Activated naive CD4-positive, alpha-beta T cell treated with anti-CD3 and anti-CD28 coated beads, Interleukin-2, amount 10 ng/mL, durations not matched to agents 5 hours and 36 hours (primary cell): ENCODE data around the gene MMP11. TPM values are rescaled to one million over a fixed set of nuclear protein-coding genes. Genes with fewer than 3 reads are reported as not detected.

Experiments
- total RNA-seq, 2 experiments: library from RNA; stranded (reverse); gene quantifications; one replicate each; pipeline ENCODE4 v1.2.3, GENCODE V29; 2021

Gene MMP11, protein sequence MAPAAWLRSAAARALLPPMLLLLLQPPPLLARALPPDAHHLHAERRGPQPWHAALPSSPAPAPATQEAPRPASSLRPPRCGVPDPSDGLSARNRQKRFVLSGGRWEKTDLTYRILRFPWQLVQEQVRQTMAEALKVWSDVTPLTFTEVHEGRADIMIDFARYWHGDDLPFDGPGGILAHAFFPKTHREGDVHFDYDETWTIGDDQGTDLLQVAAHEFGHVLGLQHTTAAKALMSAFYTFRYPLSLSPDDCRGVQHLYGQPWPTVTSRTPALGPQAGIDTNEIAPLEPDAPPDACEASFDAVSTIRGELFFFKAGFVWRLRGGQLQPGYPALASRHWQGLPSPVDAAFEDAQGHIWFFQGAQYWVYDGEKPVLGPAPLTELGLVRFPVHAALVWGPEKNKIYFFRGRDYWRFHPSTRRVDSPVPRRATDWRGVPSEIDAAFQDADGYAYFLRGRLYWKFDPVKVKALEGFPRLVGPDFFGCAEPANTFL
- 1 to 10 TPM; 1.0 to 1.2 TPM for total RNA-seq

GRCh38 chr22:23772649-23773473 lies at the start of gene MMP11:
Gene MMP11, plus strand, starts transcription at chr22:23772849. Its CDS starts 22 bp downstream, at chr22:23772871.

DNA sequence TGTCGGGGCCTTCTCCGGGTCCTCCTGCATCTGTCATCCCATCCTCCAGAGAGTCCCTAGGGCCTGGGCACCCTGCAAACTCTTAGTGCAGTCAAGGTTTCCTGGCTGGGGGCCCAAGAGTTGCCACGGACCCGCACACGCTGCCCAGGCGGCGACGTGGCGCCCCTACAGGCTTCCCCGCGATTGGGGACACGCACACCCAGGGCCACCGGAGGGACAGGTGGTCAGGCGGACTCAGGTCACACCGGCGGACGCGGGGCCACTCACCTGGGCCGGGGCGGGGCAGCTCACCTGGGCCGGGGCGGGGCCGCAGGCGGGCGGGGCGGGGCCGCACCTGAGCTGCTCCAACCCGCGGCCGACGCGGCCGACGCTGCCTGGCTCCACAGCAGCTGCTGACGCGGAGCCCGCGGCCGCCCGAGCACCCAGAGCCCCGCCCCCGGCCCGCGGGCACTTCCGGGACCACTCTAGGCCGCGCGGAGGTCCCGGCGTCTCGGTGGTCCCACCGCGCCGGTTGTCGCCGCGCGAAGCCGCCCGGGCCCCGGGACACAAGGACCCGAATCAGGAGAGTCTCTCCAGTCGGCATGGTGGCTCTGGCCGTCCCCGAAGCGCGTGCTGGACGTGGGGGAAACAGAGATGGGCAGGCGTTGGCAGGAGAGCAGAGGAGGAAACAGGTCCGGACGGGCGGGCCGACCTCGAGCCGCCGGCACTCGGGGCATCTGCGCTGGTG lies 21.8 kb upstream of the MMP11 start, which contains the start of gene ZNF70:
Gene ZNF70, minus strand, starts transcription at position 399 of the 727 bp plus-strand sequence. CDS start 5,972 bp downstream, outside the sequence.

DNA sequence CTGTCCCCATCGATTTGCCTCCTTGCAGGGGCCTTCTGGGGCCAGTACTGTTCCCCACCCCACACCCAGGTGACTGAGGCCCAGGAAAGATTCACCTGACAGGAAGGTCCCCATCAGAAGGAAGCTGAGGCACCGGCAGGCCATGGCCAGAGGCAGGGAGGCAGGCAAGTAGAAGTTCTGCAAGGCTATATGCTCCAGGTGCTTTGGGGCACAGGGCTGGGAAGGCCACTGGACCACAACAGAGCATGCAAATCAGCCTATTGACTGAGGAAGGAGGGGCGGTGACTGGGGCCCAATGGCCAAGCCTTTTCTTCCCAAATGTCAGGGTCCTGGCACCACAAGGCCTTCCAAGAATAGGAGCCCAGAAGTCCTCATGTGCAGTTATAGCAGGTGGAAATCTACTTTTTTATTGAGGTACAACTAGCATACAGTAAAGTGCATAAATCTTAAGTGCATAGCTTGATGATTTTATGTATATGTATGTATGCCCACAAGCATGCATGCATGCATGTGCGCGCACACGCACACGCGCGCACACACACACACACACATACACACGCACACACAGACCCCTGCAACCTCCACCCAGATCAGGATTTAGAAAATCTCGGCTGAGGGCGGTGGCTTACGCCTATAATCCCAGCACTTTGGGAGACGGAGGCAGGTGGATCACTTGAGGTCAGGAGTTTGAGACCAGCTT lies 18.3 kb upstream of the MMP11 start, which contains the start of gene VPREB3:
Gene VPREB3, minus strand, starts transcription at position 206 of the 700 bp plus-strand sequence. Its CDS starts 62 bp downstream, at position 144.

DNA sequence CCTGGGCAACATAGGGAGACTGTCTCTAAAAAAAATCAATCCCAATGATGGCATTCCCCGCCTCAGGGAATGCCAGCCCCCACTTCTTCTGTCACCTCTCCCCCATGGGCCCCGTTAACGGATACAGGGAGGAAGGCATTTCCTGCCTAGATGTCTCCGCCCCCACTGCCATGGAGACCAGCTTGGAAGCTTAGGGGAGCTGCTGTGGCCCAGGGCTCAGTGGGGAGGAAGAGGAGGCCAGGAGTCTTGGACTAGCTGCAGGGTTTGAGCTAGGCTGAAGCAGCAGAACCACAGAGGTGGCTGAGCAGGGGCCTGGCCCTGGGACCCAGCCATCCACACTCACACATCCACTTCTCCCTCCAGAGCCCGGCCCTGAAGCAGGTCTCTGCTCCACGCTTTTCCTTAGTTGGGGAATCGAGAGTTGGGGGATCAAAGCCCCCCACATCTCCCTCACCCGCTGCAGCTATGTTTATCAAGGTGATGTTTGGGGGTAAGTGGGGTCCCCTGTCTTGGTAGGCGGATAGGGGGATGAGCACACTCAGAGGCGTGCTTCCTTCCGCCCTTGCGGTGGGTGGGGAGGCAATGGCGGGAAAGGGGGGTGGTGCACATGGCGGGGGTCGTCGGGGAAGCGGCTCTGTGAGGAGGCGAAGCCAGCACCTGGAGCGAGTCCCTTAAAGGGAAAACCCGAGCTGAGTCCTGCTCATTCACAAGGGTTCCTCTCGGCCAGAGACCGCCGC lies 9.6 kb upstream of the MMP11 start, which contains the start of gene C22orf15:
Gene C22orf15, plus strand, starts transcription at position 149 of the 737 bp plus-strand sequence. Its CDS starts 317 bp downstream, at position 466.

DNA sequence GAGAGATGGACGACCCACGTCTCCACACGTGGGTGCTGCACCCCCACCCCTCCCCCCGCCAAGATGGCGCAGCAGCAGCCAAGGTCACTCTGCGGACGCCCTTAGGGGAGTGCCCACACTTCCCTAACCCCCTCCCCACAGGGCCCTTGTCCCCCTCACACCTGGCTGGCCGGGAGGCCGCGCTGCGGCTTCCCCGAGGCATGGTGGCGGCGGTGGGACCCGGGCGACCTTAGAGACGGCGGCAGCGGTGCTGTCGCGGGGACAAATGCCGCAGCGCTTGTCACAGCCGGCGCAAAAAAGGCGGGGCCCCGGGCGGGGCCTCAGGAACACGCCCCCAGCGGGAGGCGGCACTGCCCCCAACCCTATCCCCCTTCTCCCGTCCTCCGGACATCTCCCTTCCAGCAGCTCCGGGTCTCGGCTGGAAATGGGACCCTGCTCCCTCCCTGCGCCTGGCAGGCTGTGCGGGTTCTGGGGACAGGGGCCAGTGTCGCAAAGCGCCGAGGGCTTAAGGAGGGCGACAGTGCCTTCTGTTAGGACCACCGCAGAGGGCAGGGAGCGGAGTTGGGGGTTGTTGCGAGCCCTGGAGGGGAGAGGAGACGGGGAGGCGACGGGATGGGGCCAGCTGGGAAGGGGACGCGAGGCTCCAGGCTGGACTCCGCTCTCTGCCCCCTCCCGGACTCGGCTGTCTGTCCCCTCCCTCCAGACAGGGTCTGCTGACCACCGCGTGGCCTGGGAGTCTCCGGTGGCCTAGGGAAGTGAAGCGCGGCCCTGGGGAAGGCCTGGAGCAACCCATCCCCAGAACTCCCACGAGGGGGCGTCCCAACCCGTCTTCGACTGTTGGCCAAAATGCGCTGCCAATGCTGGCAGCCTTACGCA lies 4.7 kb upstream of the MMP11 start, which contains the start of gene CHCHD10:
Gene CHCHD10, minus strand, starts transcription at position 300 of the 876 bp plus-strand sequence. Its CDS starts 98 bp downstream, at position 202.

DNA sequence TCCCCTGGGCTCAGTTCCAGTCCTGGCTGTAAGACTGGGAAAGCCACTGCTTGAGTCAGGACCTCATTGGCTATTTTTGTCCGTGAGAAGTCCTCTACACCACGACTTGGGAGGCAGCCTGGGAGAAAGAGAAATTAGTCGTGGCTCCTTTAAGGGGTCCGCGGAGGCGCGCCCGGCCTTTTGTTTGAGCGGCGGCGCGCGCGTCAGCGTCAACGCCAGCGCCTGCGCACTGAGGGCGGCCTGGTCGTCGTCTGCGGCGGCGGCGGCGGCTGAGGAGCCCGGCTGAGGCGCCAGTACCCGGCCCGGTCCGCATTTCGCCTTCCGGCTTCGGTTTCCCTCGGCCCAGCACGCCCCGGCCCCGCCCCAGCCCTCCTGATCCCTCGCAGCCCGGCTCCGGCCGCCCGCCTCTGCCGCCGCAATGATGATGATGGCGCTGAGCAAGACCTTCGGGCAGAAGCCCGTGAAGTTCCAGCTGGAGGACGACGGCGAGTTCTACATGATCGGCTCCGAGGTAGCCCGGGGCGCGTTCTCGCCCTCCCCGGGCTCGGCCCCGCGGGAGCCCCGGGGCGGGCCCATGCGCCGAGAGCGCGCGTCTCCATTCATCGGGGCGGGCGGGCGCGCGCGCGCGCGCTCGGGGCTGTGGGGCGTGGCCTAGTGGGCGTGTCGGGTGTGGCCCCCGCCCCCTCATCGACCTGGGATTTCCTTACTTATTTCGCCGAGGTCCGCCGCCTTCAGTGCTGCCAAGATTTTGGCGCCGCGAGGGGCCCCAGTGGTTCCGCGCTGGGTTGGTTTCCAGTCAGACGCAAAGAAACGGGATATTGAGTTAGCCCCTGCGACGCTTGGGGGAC lies 14.3 kb downstream of the MMP11 start, which contains the start of gene SMARCB1:
Gene SMARCB1, plus strand, starts transcription at position 215 of the 848 bp plus-strand sequence. Its CDS starts 204 bp downstream, at position 419.

Other genes starting within 250 kb of the MMP11 start
- not detected for gene IGLL1, start 192.6 kb upstream of the MMP11 start, total RNA-seq
- gene DRICH1, start 140.5 kb upstream of the MMP11 start, total RNA-seq = 1 to 10 TPM in 1 of 2 experiments, under 1 TPM in 1; 0.88 to 1.0 TPM
- gene RGL4, start 81.8 kb upstream of the MMP11 start, total RNA-seq = 10 to 100 TPM; 23.7 to 25.7 TPM
- 1 to 10 TPM; 2.0 to 2.2 TPM for gene ZNF70, start 21.7 kb upstream of the MMP11 start, total RNA-seq
- gene VPREB3, start 18.4 kb upstream of the MMP11 start, total RNA-seq = not detected
- 1 to 10 TPM; 2.2 to 3.6 TPM for gene C22orf15, start 9.9 kb upstream of the MMP11 start, total RNA-seq
- gene CHCHD10, start 4.9 kb upstream of the MMP11 start, total RNA-seq = 10 to 100 TPM; 64.1 to 70.9 TPM
- 10 to 100 TPM; 71.0 to 78.1 TPM for gene SMARCB1, start 14.1 kb downstream of the MMP11 start, total RNA-seq
- gene DERL3, start 66.2 kb downstream of the MMP11 start, total RNA-seq = 10 to 100 TPM; 10.2 to 12.0 TPM
- gene SLC2A11, start 85.0 kb downstream of the MMP11 start, total RNA-seq = 10 to 100 TPM; 10.0 to 13.7 TPM
- gene MIF, start 121.5 kb downstream of the MMP11 start, total RNA-seq = 100 to 1,000 TPM; 974 to 985 TPM
- not detected for gene GSTT2B, start 188.3 kb downstream of the MMP11 start, total RNA-seq
- gene DDTL, start 194.0 kb downstream of the MMP11 start, total RNA-seq = 1 to 10 TPM; 2.9 to 3.0 TPM
- 100 to 1,000 TPM; 136 to 143 TPM for gene DDT, start 201.6 kb downstream of the MMP11 start, total RNA-seq
- not detected for gene GSTT2, start 207.3 kb downstream of the MMP11 start, total RNA-seq
- not detected for gene GSTT4, start 232.6 kb downstream of the MMP11 start, total RNA-seq
- gene CABIN1, start 238.5 kb downstream of the MMP11 start, total RNA-seq = 100 to 1,000 TPM; 117 to 128 TPM